Kidney tubule cell (primary cell): ENCODE data around the gene UBE2J2.

ENCODE experiments used
- DNase-seq: peaks from one replicate; pipeline ENCODE4 v3.0.0-alpha.2; 2018; ENCODE audit warnings: low spot score

Gene UBE2J2

DNA sequence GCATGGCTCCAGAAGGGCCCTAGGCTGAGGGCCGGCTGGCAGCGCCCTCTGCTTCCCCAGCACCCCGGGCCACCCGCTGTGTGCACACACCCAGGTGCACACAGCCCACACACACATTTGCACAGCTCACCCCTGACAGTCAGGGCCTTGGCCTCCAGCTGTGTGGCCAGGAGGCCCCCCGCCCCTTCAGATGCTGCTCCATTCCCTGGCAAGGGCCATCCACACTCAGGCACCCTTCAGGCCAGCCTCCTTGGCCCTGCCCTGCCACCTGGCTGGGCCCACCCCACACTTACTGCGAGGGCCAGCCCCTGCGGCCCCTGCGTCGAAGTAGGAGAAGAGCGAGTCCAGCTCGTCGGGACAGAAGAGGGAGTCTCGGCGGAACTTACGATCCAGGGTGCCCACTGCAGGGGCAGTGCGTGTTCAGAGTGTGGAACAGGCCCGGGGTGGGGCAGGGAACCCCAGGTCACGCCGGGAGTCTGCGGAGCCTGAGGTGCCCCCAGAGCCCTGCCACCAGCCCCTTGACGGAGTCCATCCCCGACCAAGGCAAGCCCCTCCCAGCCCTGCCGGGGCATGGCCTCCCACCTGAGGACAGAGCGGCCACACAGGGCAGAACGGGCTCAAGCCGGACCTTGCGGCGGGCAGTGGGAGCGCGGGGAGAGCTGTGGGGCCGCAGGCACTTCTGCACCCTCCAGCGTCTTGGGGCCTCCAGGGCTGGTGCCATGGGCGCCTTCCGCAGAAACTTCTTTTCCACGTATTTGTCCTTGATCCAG, 21.7 kb upstream of the UBE2J2 start:
- no peak for DNase-seq

DNA sequence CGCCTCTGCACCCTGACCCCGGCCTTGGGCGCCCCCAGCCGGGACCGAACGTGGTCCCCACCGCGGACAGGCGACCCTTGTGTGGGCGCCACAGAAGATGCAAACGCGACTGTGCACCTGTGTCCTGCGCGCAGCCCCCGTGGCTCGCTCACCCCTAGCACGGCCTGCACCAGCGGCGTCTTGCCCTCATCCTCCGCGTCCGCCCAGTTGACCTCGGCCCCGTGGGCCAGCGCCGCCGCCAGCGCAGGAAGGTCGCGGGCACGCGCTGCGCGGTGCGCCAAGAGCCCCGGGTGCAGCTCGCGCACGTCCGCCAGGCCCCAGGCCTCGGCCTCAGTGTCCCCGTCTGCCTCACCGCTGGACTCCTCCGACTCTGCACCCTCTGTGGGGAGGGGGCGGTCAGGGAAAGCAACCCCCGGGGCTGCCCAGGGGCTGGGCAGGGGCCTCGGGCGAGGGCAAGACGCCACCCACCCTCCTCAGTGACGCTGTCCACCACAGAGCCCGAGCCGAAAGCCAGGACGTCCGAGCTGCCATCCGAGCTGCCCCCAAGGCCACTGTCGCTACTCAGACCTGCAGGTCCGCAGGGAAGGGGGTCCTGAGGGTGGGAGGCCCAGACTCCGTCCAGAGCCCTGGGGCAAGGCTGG, 20.7 kb upstream of the UBE2J2 start:
- no peak for DNase-seq

DNA sequence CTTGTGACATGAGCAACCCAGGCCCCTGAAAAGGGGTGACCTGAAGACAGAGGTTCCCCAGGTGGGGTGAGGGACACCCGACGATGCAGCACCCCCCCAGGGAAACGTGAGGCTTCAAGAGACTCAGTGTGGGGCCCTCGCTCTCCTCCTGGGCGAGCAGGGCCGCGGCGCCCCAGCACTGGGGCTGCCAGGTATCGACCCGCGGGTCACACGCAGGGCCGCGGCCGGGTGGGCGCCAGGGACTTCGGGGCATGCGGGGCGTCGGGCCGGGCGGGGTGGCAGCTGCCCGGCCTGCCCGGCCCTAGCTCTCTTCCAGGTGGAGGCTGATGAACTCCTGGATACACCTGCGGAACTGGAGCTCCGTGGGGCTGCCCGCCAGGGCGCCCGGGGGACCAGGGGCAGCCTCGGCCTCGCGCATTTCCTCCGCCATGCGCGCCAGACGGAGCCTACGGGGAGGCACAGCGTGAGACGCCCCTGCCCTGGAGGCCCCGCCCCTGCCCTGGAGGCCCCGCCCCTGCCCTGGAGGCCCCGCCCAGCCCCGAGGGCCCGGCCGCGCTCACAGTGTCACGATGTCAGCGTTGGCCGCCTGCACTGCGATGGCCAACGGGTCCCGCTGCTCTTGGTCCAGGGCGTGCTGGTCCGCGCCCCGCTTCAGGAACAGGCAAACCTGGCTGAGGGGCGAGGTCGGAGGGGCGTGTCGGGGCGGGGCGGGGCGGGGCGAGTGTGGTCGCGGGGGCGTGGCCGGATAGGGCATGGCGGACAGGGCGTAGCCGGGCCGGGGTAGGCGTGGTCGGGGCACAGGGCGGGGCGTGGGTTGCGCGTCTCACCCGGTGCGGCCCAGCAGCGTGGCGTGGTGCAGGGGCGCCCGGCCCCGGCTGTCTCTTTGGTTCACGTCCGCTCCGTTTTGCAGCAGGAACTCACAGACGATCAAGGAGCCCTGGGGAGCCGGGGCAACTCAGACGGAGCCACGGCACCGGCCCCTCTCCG, 19.9 kb upstream of the UBE2J2 start:
- DNase-seq, result no peak

DNA sequence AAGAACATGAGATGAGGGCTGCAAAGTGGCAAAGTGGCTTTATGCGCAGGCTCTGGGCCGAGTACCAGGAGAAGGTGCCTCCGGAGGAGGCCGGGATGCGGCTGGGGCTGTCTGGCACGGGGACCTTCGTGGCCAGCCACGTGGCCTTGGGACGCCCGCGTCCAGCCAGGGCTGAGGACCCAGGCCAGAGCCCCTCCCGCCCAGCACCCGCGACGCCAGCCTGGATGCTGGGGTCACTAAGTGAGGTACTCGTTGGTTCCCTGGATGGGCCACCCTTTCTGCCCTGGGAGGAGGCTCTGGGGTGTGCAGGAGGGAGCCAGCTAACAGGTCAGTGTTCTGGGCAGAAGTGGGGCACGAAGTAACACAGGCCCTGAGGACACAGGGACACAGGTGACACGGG, 19.2 kb upstream of the UBE2J2 start:
- DNase-seq, result no peak

DNA sequence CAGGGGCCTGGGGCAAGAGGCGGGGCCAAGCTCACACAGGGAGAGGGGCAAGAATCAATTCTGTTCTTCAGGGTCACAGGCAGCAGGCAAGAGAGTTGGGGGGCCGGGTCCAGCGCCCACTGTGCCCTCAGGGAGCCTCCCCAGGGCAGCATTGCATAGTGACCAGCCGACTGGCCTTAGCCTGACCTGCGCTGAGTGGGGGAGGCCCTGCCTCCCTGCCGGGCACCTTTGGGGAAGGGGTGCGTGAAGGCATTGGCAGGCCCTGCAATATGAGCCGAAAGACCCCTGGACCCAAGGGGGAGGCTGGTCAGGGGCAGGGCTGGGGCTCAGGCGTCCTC, 18.8 kb upstream of the UBE2J2 start:
- DNase-seq, result no peak

DNA sequence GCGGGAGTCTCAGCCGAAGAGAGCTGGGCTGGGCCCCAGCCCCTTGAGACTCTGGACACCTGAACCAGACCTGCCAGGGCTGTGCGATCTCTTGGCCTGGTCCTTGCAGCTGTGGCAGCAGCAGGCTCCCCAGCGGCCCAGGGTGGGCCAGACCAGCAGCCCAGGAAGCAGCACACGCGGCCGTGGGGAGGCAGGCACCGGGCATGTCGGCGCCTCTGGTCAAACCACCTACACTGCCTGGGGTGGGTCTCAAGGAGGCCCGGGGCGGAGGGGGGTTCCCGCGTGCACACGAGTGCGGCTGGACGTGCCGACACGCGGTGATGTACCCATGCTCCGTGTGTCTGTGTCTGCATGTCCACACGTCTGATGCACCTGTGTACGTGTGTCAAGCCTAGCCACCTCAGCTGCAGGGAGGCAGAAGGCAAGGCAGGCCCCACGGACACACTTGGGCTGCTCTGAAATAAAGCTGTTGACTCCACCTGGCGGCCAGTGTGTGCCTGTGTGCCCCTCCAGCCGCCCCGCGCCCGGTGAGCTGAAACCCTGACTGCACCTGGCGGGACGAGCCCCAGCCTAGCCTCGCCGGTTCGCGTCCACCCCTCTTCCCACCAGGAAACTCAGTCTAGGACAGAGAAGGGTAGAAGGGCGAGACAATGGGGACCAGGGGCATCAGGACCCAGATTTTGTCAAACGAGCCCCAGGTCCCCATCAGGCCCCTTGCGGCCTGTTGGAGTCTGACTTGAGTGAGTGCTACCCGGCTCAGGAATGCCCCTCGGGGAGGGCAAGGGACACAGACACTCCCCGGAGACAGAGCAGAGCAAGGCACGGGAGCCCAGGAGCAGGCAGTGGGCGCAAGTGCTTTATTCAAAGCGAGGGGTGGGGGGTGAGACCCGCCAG, 18.1 kb upstream of the UBE2J2 start:
- DNase-seq, result peak; percentile 87

DNA sequence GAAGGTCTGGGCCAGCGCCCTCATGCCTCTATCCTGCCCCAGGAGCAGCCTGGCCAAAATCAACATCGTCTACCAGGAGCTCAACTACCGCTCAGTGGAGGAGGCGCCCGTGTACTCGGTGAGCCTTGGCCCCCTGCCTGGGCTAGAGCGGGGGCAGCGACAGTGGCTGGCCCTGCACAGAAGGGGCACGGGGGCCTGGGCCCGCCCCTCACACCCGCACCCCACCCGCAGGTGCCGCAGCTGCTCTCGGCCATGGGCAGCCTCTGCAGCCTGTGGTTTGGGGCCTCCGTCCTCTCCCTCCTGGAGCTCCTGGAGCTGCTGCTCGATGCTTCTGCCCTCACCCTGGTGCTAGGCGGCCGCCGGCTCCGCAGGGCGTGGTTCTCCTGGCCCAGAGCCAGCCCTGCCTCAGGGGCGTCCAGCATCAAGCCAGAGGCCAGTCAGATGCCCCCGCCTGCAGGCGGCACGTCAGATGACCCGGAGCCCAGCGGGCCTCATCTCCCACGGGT, 17.4 kb upstream of the UBE2J2 start:
- peak; percentile 31 for DNase-seq

DNA sequence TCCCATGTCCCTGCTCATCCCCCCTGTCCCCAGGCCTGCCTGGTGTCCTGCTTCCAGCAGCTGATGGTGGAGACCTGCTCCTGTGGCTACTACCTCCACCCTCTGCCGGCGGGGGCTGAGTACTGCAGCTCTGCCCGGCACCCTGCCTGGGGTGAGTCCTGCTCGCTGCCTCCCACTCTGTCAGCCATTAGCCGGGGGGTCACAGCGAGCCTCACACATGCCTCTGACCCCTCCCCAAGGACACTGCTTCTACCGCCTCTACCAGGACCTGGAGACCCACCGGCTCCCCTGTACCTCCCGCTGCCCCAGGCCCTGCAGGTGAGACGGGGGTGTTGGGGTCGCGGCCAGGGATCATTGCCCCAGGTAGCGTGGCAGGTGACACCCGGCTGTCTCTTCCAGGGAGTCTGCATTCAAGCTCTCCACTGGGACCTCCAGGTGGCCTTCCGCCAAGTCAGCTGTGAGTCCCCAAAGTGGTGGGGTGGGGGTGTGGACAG, 16.6 kb upstream of the UBE2J2 start:
- DNase-seq, result peak; percentile 62

DNA sequence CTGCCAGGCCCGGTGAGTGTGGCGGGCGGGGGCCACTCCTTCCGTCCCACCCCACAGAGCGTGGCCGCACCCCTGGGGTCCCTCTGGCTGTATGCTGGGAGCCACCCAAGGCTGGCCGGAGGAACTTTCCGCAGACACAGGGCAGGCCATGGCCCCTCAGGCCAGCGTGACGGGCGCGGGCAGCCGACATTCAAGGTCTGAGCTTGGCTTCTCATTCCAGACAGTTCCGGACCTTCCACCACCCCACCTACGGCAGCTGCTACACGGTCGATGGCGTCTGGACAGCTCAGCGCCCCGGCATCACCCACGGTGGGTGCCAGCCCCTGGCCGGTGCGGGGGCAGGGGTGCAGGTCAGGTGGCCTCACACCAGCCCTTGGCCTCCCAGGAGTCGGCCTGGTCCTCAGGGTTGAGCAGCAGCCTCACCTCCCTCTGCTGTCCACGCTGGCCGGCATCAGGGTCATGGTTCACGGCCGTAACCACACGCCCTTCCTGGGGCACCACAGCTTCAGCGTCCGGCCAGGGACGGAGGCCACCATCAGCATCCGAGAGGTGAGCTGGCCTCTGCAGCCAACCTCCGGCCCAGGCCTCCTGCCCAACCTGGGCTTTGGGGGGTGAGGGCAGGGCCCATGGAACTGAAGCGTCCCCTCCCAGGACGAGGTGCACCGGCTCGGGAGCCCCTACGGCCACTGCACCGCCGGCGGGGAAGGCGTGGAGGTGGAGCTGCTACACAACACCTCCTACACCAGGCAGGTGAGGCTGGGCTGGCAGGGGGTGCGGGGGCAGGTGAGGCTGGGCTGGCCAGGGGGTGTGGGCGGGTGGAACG, 13.8 kb upstream of the UBE2J2 start:
- DNase-seq, result no peak

DNA sequence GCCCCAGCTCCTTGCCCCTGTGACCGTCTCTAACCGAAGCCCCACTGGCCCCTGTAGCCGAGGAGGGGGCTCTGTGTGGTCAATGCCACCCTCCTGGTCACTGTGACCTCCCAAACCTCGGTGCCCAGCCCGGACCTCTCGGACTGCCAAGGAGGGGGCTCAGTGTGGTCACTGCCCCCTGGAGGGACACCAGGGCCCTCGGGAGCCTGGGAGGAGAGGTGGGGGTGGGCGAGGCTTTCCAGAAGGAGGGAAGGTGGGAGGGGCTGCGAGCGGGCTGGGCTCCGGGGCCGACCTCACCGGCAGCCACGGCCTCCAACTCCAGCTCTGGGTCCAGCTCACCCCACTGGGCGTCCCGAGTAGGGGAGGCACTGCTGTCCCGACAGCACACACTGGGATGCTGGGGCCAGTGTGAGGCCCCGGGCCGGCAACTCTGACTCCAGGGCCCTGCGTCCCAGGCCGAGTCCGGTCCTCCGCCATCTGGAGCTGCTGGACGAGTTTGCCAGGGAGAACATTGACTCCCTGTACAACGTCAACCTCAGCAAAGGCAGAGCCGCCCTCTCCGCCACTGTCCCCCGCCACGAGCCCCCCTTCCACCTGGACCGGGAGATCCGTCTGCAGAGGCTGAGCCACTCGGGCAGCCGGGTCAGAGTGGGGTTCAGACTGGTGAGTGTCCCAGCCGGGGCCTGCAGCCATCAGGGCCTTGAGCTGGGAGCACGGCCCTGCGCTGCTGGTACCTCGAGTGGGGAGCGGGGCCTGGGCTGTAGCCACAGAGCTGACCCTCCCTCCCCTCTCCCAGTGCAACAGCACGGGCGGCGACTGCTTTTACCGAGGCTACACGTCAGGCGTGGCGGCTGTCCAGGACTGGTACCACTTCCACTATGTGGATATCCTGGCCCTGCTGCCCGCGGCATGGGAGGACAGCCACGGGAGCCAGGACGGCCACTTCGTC, 12.9 kb upstream of the UBE2J2 start:
- no peak for DNase-seq

DNA sequence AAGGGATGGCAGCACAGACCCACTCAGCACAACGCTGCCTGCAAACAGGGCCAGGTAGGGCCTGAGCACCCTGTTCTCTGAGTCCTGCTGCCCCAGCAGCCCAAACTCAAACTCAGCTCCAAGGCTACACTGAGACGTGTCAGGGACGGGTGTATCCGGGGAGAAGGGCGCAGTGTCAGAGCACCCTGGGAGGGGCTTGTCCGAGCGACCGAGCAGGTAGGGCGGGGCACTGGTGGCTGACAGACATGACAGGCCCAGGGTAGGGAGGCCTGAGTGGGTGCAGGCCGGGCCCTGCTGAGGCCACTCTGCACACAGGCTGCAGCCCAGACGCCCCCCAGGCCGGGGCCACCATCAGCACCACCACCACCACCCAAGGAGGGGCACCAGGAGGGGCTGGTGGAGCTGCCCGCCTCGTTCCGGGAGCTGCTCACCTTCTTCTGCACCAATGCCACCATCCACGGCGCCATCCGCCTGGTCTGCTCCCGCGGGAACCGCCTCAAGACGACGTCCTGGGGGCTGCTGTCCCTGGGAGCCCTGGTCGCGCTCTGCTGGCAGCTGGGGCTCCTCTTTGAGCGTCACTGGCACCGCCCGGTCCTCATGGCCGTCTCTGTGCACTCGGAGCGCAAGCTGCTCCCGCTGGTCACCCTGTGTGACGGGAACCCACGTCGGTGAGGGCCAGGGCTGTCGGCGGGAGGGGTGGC, 12.1 kb upstream of the UBE2J2 start:
- DNase-seq, result no peak

DNA sequence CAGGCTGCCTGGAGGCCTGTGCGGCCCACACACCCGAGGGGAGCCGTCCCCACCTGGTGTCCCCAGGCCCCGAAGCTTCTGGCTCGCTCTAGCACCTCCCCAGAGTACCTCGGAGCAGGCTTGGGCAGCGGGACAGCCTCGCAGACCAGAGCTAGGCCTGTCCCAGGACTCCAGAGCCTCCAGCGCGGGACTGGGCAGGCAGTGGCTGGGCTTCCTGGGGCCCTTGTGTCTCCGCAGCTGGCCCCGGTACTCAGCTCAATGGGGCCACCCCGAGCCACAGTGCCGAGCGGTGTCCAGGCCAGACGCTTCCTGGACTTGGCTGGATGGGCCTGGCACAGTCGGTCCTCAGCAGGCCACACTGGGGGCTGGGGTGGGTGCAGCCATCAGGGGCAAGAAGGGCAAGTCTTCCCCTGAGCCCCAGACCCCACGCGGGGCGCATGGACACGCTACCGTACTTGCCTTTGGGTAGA, 11.5 kb upstream of the UBE2J2 start:
- no peak for DNase-seq

DNA sequence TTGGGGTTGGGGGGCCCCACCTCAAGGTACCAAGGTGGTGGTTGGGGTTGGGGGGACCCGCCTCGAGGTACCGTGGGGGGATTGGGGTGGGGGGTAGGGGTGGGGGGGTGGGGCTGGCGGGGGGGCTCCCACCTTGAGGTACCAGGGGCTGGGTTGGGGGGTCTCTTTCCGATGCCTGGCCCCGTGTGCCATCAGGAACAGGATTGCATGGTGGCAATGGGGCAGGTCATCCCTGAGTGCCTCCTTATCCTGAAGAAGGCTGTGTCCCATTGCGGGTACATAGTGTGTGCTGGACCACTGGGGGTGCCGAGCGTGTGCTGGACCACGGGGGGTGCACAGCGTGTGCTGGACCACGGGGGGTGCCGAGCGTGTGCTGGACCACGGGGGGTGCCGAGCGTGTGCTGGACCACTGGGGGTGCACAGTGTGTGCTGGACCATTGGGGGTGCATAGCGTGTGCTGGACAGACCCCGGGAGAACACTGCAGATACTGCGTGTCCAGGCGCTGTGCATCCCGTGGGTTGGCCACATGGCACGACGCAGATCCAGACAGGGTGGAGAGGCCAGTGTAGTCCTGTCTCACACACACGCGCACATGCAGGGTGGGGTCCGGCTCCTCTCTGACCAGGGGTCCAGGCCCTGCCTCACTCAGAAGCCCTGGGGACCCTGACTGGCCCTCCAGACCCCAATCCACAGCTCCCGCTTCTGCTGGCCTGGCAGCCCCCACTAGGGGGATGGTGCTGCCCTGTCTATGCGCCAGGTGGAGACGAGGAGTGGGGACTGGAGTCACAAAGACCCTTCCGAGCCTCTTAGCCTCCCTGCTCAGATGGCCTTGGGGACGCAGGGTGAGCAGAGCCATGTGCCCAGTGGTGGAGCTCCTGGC, 10.8 kb upstream of the UBE2J2 start:
- DNase-seq, result no peak

DNA sequence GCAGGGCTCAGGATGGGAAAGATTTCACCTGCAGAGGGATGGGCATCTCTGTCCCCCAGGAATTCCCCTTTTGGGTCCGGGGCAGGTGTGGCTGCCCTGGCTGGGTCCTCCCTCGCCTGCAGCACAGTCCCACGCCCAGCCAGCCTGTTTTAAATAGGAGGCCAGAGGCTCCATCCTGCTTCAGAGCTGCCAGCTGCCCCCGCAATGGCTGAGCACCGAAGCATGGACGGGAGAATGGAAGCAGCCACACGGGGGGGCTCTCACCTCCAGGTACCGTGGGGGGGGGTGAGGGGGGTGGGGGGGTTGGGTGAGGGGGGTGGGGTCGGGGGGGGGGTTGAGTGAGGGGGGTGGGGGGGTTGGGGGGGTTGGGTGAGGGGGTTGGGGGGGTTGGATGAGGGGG, 10.2 kb upstream of the UBE2J2 start:
- DNase-seq, result peak; percentile 71

DNA sequence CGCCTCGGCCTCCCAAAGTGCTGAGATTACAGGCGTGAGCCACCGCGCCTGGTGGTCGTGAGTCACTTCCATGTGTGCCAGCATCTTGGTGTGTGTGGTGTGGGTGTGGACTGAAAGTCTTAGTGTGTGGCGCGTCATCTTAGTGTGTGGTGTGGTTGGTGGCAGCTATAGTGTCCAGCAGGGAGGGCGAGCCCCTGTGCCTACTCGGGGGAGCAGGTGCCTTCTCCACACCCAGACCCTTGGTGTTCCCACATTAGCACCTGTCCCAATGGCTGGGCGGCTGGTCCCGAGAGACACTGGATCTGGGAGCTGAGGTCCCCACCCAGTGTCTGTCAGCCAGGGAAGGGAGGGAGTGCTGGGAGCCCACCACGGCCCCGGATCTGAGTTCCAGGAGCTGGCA, 9.3 kb upstream of the UBE2J2 start:
- DNase-seq, result peak; percentile 57

DNA sequence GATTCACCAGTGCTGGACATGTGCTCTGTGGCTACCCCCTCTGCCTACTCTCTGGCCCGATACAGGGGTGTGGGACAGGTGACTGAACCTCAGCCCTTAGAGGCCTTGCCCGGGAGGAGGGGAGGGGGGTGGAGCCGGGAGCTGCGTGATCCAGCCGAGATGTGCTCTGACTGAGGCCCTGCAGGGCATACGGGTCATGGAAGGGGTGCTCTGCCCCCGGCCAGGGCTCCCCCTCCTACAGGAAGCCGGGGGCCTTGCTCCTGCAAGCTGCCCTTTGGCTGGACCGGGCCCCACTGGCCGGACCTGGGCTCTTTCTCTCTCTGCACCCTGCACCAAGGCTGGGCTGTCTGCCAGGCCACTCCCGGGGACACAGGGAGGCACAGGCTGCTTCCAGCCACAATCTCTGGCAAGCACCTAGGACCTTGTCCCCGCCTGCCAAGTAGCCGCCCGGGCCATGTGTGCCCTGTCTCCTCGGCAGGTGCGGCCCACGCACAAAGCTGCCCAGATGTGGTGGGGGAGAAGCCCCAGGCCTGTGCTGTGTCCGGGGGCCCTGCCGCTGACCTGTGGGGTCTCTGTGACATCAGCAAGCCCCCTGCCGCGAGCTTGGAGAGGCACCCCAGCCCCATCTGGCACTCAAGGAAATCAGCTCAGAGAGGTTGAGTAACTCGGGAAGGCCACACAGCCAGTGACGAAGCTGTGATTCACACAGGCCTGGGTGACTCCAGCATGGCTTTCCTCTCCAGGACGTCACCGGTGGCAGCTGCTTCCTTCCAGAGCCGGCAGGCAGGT, 8.1 kb upstream of the UBE2J2 start:
- DNase-seq, result peak; percentile 92
